ENCODE results near the gene MYO3A.
"Not testable (repeated sequence)": the region's sequence is repeated elsewhere in the genome, so short reads cannot be mapped to it uniquely, and the experiment has no call there.

MYO3A gene

GRCh38 chr10:25989951-25990350 is 55.9 kb downstream of the MYO3A start:
- in situ Hi-C loops (cut with HindIII; ENCODE audit: low sequenced_read_pairs): no loop called here
- no peak for DNase-seq (ENCODE audit: low read depth)
- no peak overlapping the region for H3K4me3 ChIP-seq (ENCODE audit: low read depth, low read length)
- no peak for TF ChIP-seq CTCF (IDR thresholded peaks at IDR 0.05; ENCODE audit: low read depth, low read length, missing control alignments)

- DNase-seq (ENCODE audit: low read depth): no peak
- no peak for TF ChIP-seq CTCF (IDR thresholded peaks at IDR 0.05; ENCODE audit: low read depth, low read length, missing control alignments)
- in situ Hi-C loops (cut with HindIII; ENCODE audit: low sequenced_read_pairs): no loop called here
- H3K4me3 ChIP-seq (ENCODE audit: low read depth, low read length): no peak overlapping the region
Observed at GRCh38 chr10:25999295-25999981, 65.4 kb downstream of the MYO3A start.

- TF ChIP-seq CTCF (IDR thresholded peaks at IDR 0.05; ENCODE audit: low read depth, low read length, missing control alignments): no peak
- DNase-seq (ENCODE audit: low read depth): no peak
- in situ Hi-C loops (cut with HindIII; ENCODE audit: low sequenced_read_pairs): no loop called here
- H3K4me3 ChIP-seq (ENCODE audit: low read depth, low read length): no peak overlapping the region
Observed at GRCh38 chr10:26000971-26001370, 66.9 kb downstream of the MYO3A start.

- DNase-seq (ENCODE audit: low read depth); in situ Hi-C loops (cut with HindIII; ENCODE audit: low sequenced_read_pairs): not testable (repeated sequence)
Observed at GRCh38 chr10:26002466-26002865, 68.4 kb downstream of the MYO3A start.

GRCh38 chr10:26015092-26015491 is 81.1 kb downstream of the MYO3A start:
- H3K4me3 ChIP-seq (ENCODE audit: low read depth, low read length): no peak overlapping the region
- TF ChIP-seq CTCF (IDR thresholded peaks at IDR 0.05; ENCODE audit: low read depth, low read length, missing control alignments): no peak
- DNase-seq (ENCODE audit: low read depth): no peak
- in situ Hi-C loops (cut with HindIII; ENCODE audit: low sequenced_read_pairs): no loop called here

More at GRCh38 chr10:26002466-26002865, 68.4 kb downstream of the MYO3A start:
- not testable (repeated sequence) for H3K4me3 ChIP-seq (ENCODE audit: low read depth, low read length)

- in situ Hi-C loops (cut with HindIII; ENCODE audit: low sequenced_read_pairs): no loop called here
- no peak for DNase-seq (ENCODE audit: low read depth)
- TF ChIP-seq CTCF (IDR thresholded peaks at IDR 0.05; ENCODE audit: low read depth, low read length, missing control alignments): no peak
- H3K4me3 ChIP-seq (ENCODE audit: low read depth, low read length): no peak overlapping the region
Observed at GRCh38 chr10:26022831-26023230, 88.8 kb downstream of the MYO3A start.

- no peak for DNase-seq (ENCODE audit: low read depth)
- TF ChIP-seq CTCF (IDR thresholded peaks at IDR 0.05; ENCODE audit: low read depth, low read length, missing control alignments): no peak
- no peak overlapping the region for H3K4me3 ChIP-seq (ENCODE audit: low read depth, low read length)
- in situ Hi-C loops (cut with HindIII; ENCODE audit: low sequenced_read_pairs): no loop called here
Observed at GRCh38 chr10:26024303-26024702, 90.3 kb downstream of the MYO3A start.
